Naive thymus-derived CD8-positive, alpha-beta T cell (primary cell): ENCODE data around the gene ADCK2. TPM values are rescaled to one million over a fixed set of nuclear protein-coding genes. Genes with fewer than 3 reads are reported as not detected.
"Not testable (repeated sequence)": the region's sequence is repeated elsewhere in the genome, so short reads cannot be mapped to it uniquely, and the experiment has no call there.

ENCODE experiments used
- ATAC-seq, 2 donors: fragments of 150-1000 bp; cut with Tn5 transposase in 1 of 2; sonication (Bioruptor Pico), chemical (Tn5 transposase) in 1 of 2; 1 replicate in 1 of 2; 2 replicates in 1 of 2; pipeline ENCODE4 v1.10.0; 2021; ENCODE audit warnings: mild to moderate bottlenecking in 2 of 2, moderate library complexity in 2 of 2
- POLR2A ChIA-PET: fragments of 350-600 bp; sonication (Branson Sonifier 250); formaldehyde crosslinking; loops from one replicate; lab custom pipeline; 2021; ENCODE audit warnings: antibody characterized with exemption; lab: Charles Lee
- DNase-seq, 10 donors: peaks; one replicate each; pipeline versions ENCODE4 v3.0.0 to v3.0.0-alpha.2; 2020 to 2022
- H3K27ac Mint-ChIP-seq, 10 donors: one replicate each; pipeline ENCODE4 v1.8.0; 2020 to 2022; ENCODE audit warnings: mild to moderate bottlenecking in 10 of 10, mixed read lengths in 10 of 10, moderate library complexity in 4 of 10, inconsistent platforms in 1 of 10
- H3K27me3 Mint-ChIP-seq, 5 donors: one replicate each; pipeline ENCODE4 v1.8.0; 2021 to 2022; ENCODE audit warnings: mixed read lengths in 5 of 5
- H3K36me3 Mint-ChIP-seq, 3 donors: one replicate each; pipeline ENCODE4 v1.8.0; 2020 to 2022; ENCODE audit warnings: mixed read lengths in 3 of 3, mild to moderate bottlenecking in 2 of 3, inconsistent platforms in 1 of 3
- H3K4me1 Mint-ChIP-seq, 4 donors: one replicate each; pipeline ENCODE4 v1.8.0; 2021 to 2022; ENCODE audit warnings: mixed read lengths in 4 of 4
- H3K4me3 Mint-ChIP-seq, 10 donors: one replicate each; pipeline ENCODE4 v1.8.0; 2020 to 2022; ENCODE audit warnings: mild to moderate bottlenecking in 10 of 10, mixed read lengths in 10 of 10, moderate library complexity in 6 of 10, inconsistent platforms in 1 of 10
- H3K9me3 Mint-ChIP-seq, 9 donors: one replicate each; pipeline ENCODE4 v1.8.0; 2020 to 2022; ENCODE audit warnings: mixed read lengths in 9 of 9, mild to moderate bottlenecking in 3 of 9, inconsistent platforms in 1 of 9, moderate library complexity in 1 of 9
- polyA plus RNA-seq, 3 donors: library from polyadenylated mRNA; unstranded; fragments of 300-500 nt; fragmentation: Illumina TruSeq; gene quantifications; one replicate each; pipeline ENCODE4 v1.2.3, GENCODE V29; 2021
- total RNA-seq, 8 experiments: library from RNA in 2 of 8; stranded (reverse) in 2 of 8; gene quantifications; one replicate each; pipeline ENCODE4 v1.2.3 and lab custom pipeline; 2021 to 2026

Gene ADCK2
- total and polyA plus RNA-seq, 5 experiments from 2014 or later: 16.4 to 28.5 (median 25.2) TPM

DNA sequence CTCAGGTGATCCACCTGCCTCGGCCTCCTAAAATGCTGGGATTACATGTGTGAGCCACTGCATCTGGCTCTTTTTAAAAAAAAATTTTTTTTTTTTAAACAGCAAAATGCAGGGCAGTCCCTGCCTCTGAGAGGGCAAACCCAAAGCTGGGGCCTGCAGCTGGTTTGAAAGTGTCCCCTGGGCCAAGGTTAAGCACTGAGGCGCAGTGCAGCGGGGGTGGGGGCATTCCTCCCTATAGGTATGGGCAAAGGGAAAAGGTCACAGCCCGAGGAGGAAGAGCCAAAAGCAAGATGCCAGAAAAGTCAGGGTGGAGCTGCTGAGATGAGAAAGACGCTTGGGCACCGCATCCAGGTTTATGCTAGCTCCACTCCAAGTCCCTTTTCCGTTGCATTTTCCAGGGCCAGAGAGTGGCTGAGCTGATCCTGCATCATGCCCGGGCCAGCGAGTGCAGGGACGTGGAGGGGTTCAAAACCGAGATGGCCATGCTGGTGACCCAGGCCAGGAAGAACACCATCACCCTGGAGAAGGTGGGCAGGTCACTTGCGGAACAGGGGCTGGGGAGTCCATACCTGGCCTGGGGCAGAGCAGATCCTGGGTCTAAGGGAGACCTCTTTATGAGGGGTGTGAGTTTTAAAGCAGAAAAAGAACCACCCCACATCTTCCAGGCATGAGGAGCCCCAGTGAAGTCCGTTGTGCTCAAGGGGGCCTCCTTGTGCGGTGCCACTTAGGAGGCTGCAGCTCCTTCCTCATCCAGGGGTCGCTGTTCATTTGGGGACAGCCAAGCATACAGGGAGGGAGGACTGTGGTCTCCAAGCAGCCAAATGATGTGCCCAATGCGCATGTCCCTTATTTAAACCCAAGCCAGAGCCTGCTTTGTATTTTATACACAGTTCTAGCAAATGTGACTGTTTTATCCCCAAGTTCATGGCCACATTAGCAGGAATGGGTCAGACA, 16.7 kb downstream of the ADCK2 start:
- POLR2A ChIA-PET: no interaction called here
- H3K27ac Mint-ChIP-seq: no peak overlapping the region
- H3K36me3 Mint-ChIP-seq: peaks cover 0 to 48% (median 6%) of the 10 kb centered on the region in 3 donors
- H3K27me3 Mint-ChIP-seq: no peaks in the 10 kb centered on the region
- no peak overlapping the region for H3K4me3 Mint-ChIP-seq
- no peaks in the 10 kb centered on the region for H3K9me3 Mint-ChIP-seq
- DNase-seq (no peak), ATAC-seq (no peak)
- H3K4me1 Mint-ChIP-seq: peaks cover 0 to 1% (median 0%) of the 10 kb centered on the region in 4 donors

DNA sequence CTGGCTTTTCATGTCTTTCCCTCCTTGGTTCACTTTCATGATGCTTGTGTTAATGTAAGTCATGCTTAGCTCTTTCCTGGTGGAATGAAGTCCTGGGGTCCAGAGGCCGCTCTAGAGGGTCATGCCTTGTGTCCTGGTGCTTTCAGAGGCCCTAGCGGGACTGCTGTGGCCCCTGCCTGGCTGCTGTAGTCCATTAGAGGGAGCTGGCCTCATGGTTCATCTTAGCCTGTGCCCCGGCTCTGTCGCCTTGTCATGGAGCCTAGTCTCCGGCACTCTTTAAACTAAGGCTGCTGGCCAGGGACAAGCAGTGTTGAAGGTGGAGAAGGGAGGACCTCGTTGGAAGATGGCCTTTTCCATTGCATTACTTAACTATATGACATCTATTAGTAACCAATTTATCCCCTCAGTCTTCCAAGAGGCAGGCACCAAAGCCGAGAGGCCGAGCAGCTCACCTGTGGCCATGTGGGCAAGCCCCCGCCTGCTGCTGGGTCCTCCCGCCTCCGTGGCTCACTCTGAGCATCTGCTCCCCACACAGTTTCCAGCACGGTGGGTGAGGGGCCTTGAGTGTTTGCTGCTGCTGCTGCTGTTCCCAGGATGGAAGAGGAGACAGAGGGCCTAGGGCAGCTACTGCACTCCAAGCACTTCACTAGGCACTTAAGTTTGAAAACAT, 18.8 kb downstream of the ADCK2 start:
- POLR2A ChIA-PET: interaction anchor here (1.2 to 1.4 kb wide), 2 partner anchors 18 to 42 kb away, joined by 3 read pairs; partner anchors contain the start of gene ADCK2
- ATAC-seq (no peak), DNase-seq (no peak)
- Mint-ChIP-seq H3K27ac (peak overlapping the region in 3 of 10 donors; percentile 14 to 31 (median 28)), H3K4me1 (peaks cover 2 to 11% (median 8%) of the 10 kb centered on the region in 4 donors), H3K9me3 (no peaks in the 10 kb centered on the region), H3K27me3 (no peaks in the 10 kb centered on the region), H3K36me3 (peaks cover 0 to 33% (median 4%) of the 10 kb centered on the region in 3 donors), H3K4me3 (no peak overlapping the region)

DNA sequence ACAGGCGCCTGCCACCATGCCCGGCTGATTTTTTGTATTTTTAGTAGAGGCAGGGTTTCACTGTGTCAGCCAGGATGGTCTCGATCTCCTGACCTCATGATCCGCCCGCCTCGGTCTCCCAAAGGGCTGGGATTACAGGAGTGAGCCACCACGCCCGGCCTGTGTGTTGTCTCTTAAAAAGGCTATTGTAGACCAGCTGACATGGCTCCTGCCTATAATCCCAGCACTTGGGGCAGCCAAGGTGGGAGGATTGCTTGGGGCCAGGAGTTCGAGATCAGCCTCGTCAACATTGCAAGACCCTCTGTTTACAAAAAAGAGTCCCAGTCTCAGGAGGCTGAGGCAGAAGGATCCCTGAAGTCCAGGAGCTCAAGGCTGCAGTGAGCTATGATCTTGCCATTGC, 21.1 kb downstream of the ADCK2 start:
- Mint-ChIP-seq H3K27ac (peak overlapping the region in 1 of 10 donors; percentile 72), H3K36me3 (peaks cover 0 to 22% (median 0%) of the 10 kb centered on the region in 3 donors), H3K4me1 (peaks cover 12 to 31% (median 30%) of the 10 kb centered on the region in 4 donors)
- POLR2A ChIA-PET: interaction anchor here (0.9 kb wide), 1 partner anchor 45 kb away, joined by 3 read pairs; no protein-coding TSS in a partner anchor
- not testable (repeated sequence) for DNase-seq, H3K27me3 Mint-ChIP-seq, H3K9me3 Mint-ChIP-seq, ATAC-seq, H3K4me3 Mint-ChIP-seq

DNA sequence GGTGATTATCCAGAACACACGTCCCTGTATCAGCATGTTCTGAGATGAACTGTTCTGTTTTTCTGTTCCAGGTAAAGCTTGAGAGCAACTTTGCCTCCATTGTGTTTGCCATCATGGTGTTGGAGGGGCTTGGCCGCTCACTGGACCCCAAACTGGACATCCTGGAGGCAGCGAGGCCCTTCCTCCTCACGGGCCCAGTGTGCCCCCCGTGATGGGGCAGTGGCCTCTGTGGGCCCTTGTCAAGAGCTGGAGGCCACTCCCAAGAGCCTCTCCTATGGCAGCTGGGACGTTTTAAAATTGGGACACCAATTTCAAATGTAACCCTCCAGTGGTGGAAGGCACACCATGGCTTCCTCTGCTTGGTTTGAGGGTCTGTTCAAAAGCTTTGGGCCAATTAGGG, 21.8 kb downstream of the ADCK2 start:
- POLR2A ChIA-PET: interaction anchor here (0.9 to 2.4 kb wide), 4 partner anchors 30 to 320 kb away, joined by 3 to 9 read pairs (median 3); partner anchors contain the start of gene MRPS33
- Mint-ChIP-seq H3K4me1 (peaks cover 15 to 36% (median 36%) of the 10 kb centered on the region in 4 donors), H3K4me3 (peak overlapping the region in 1 of 10 donors; percentile 36)

DNA sequence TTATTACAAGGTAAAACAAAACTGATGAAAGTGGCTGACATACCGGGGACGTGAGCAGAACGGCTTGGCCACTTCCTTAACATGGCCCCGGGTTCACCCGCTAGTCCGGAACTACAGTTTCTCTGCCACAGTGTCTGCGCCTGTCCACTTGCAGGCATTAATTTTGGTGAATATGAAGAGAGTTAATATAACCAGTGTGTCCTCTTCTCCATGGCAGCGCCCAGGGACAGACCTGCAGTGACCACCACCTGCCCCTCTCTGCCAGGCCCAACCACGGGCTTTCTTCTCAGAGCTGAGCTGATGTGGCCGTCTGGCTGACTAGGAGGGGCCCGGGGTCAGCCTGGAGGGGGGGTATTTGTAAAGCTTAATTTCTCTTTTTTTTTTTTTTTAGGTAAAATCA, 22.6 kb downstream of the ADCK2 start:
- Mint-ChIP-seq H3K4me3 (peak overlapping the region in 8 of 10 donors; percentile 20 to 100 (median 98)), H3K4me1 (peaks cover 17 to 42% (median 41%) of the 10 kb centered on the region in 4 donors), H3K9me3 (no peaks in the 10 kb centered on the region), H3K27ac (peak overlapping the region; percentile 75 to 99 (median 96)), H3K27me3 (no peaks in the 10 kb centered on the region), H3K36me3 (peaks cover 0 to 22% (median 0%) of the 10 kb centered on the region in 3 donors)
- ATAC-seq: no peak
- DNase-seq: no peak
- POLR2A ChIA-PET: interaction anchor here (1.3 to 2.4 kb wide), 3 partner anchors 29 to 319 kb away, joined by 3 to 9 read pairs (median 3); partner anchors contain the start of gene MRPS33

More for the DNA sequence above, 21.8 kb downstream of the ADCK2 start:
- ATAC-seq (no peak), DNase-seq (no peak)
- H3K27me3 Mint-ChIP-seq: no peaks in the 10 kb centered on the region
- peaks cover 0 to 21% (median 0%) of the 10 kb centered on the region in 3 donors for H3K36me3 Mint-ChIP-seq
- H3K27ac Mint-ChIP-seq: peak overlapping the region in 6 of 10 donors; percentile 31 to 75 (median 66)
- no peaks in the 10 kb centered on the region for H3K9me3 Mint-ChIP-seq

DNA sequence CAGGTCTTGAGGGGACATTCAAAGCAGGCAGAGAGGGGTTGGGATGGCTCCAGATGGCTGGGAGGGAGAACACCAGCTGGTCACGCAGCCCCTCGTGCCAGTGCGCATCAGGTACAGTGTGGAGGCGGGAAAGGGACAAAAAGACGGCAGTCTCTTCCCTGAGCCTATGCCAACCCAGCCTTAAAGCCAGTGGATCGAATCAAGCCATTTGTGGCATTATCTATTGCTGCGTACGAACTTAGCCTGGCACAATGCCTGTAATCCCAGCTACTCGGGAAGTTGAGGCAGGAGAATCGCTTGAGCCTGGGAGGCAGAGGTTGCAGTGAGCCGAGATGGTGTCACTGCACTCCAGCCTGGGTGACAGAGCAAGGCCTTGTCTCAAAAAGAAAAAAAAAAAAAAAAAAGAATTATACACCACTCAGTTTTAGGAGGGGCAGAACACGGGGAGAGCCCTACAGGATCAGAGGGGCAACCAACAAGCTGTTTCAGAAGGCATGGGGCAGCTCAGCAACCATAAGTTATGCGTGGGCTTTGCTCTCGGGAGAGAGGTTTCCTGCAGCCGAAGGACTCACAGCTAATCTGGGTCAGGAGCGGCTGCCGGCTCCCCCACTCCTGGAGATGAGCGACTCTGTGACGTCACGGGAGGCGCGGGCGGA, 23.4 kb downstream of the ADCK2 start:
- ATAC-seq (peak in 1 of 2 donors; percentile 28), DNase-seq (peak in 5 of 10 donors; percentile 87 to 95 (median 89))
- H3K36me3 Mint-ChIP-seq: peaks cover 0 to 15% (median 0%) of the 10 kb centered on the region in 3 donors
- no peaks in the 10 kb centered on the region for H3K27me3 Mint-ChIP-seq
- H3K27ac Mint-ChIP-seq: peak overlapping the region; percentile 95 to 99 (median 98)
- H3K9me3 Mint-ChIP-seq: no peaks in the 10 kb centered on the region
- H3K4me3 Mint-ChIP-seq: peak overlapping the region; percentile 92 to 100 (median 99)
- peaks cover 17 to 47% (median 42%) of the 10 kb centered on the region in 4 donors for H3K4me1 Mint-ChIP-seq
- POLR2A ChIA-PET: interaction anchor here (0.6 to 2.4 kb wide), 11 partner anchors 18 to 931 kb away, joined by 3 to 14 read pairs (median 6); partner anchors contain the start of genes ADCK2, MKRN1 and MRPS33

DNA sequence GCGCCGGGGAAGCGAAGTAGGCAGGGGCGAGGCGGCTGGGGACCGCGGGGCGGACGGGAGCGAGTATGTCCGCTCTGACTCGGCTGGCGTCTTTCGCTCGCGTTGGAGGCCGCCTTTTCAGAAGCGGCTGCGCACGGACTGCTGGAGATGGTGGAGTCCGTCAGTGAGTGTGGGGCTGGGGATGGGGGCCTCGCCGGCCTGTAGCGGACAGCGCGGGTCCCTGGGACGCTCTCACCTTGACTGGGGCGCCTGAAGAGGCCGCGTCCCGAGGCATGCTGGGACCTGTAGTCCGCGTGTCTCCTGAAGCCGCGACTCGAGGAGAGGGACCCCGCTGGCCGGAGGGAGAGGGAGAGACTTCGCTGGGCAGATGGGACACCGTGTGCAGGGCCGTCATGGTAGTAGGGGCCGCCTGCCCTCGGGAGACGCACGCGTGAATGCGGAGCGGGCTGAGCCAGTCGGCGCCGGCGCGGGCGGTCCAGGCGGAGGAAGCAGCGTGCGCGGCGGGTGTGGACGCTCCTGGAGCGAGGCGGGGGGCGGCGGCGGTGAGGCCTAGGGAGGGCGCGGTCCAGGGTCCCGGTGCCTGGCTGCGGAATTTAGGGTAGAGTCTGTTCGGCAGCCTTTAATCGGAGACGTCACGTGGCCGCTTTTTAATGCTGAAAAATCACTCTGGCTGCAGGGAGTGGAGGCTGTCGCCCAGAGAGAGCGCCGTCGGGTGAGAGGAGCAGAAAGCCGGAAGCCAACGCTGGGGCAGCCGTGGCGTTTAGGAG, 24.1 kb downstream of the ADCK2 start, which contains the start of gene NDUFB2:
TSS of gene NDUFB2 (plus strand) at position 29 of the 767 bp plus-strand sequence. CDS start at position 66, 37 bp downstream.
- peaks cover 17 to 49% (median 44%) of the 10 kb centered on the region in 4 donors for H3K4me1 Mint-ChIP-seq
- POLR2A ChIA-PET: interaction anchor here (0.6 to 2.4 kb wide), 9 partner anchors 17 to 839 kb away, joined by 3 to 14 read pairs (median 7); partner anchors contain the start of genes ADCK2, MKRN1 and MRPS33

DNA sequence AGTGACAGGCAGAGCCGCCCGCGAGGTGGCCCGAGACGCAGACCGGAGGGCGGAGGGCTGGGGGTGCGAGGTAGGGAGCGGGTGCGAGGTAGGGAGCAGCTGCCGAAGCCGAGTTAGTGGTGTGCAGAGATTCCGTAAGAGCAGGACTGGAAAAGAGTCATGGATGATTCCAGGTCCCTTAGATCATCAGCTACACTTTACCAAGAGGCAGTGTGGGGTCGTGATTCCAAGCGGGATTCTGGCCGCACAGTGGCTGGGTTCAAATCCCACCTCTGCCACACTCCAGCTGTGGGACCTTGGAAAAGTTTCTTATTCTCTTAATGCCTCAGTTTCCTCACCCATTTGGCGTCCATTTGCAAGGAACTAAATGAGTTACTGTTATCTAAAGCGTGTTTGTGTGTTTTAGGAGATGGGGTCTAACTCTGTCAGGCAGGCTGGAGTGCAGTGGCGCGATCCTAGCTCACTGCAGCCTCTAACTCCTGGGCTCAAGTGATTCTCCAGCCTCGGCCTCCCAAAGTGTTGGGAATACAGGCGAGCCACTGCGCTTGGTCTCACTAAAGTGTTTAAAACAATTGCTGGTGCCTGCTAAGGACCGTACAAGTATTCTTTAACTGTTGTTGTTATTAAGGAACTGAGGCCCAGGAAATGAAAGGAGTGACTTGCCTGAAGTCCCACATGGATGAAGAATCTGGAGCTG, 24.9 kb downstream of the ADCK2 start:
- H3K9me3 Mint-ChIP-seq: no peaks in the 10 kb centered on the region
- ATAC-seq (no peak), DNase-seq (no peak)
- peak overlapping the region; percentile 95 to 99 (median 98) for H3K27ac Mint-ChIP-seq
- H3K4me1 Mint-ChIP-seq: peaks cover 17 to 49% (median 45%) of the 10 kb centered on the region in 4 donors
- H3K36me3 Mint-ChIP-seq: peaks cover 0 to 7% (median under 1%) of the 10 kb centered on the region in 3 donors
- POLR2A ChIA-PET: interaction anchor here (1.0 to 1.7 kb wide), 4 partner anchors 25 to 221 kb away, joined by 3 to 7 read pairs (median 6); partner anchors contain the start of genes ADCK2 and MKRN1
- no peaks in the 10 kb centered on the region for H3K27me3 Mint-ChIP-seq
- H3K4me3 Mint-ChIP-seq: peak overlapping the region; percentile 92 to 100 (median 99)

More for the DNA sequence above, 24.1 kb downstream of the ADCK2 start, which contains the start of gene NDUFB2:
- DNase-seq (peak; percentile 43 to 93 (median 86)), ATAC-seq (peak; percentile 87)
- H3K4me3 Mint-ChIP-seq: peak within 1 kb of the TSS; percentile 92 to 100 (median 99)
- peaks cover 0 to 10% (median 0%) of the 10 kb centered on the region in 3 donors for H3K36me3 Mint-ChIP-seq
- H3K27ac Mint-ChIP-seq: peak within 1 kb of the TSS; percentile 95 to 99 (median 98)
- H3K27me3 Mint-ChIP-seq: no peaks in the 10 kb centered on the region
- H3K9me3 Mint-ChIP-seq: no peaks in the 10 kb centered on the region

DNA sequence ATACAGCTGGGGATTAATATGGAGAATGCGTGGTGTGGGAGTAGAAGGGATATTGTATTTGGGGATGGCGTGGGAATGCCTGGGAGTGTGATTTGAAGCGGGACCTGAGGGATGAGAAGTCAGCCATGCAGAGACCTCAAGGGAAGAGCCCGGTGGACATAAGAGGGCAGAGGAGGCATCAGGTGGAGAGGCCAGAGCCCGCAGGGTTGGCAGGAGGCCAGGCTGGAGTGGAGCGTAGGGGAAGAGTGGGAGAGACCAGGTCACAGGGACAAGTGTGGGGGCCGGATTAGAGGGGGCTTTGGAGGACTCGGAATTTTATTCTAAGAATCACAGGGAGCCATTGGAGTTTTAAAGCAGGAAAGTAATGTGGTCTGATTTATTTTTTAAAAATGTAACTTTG, 25.7 kb downstream of the ADCK2 start:
- DNase-seq: no peak
- peak overlapping the region in 9 of 10 donors; percentile 27 to 99 (median 95) for H3K27ac Mint-ChIP-seq
- ATAC-seq: no peak
- H3K36me3 Mint-ChIP-seq: peaks cover 0 to 14% (median 4%) of the 10 kb centered on the region in 3 donors
- H3K4me3 Mint-ChIP-seq: peak overlapping the region; percentile 92 to 100 (median 99)
- H3K4me1 Mint-ChIP-seq: peaks cover 17 to 51% (median 45%) of the 10 kb centered on the region in 4 donors
- H3K9me3 Mint-ChIP-seq: no peaks in the 10 kb centered on the region
- POLR2A ChIA-PET: no interaction called here
- no peaks in the 10 kb centered on the region for H3K27me3 Mint-ChIP-seq

DNA sequence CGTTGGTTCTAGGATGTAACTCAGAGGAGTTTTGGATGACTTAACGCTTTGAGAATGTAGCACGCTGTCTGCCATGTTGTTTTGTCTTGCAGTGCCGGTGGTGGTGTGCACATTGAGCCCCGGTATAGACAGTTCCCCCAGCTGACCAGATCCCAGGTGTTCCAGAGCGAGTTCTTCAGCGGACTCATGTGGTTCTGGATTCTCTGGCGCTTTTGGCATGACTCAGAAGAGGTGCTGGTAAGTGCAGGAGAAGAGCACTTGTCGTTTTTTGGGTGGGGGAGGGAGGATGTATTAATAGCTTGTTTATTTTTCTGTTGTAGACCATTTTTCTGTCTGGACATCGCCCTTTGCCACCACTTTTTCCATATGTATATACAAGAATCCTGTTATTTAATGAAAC, 30.0 kb downstream of the ADCK2 start:
- Mint-ChIP-seq H3K27me3 (no peaks in the 10 kb centered on the region), H3K4me3 (no peak overlapping the region), H3K27ac (peak overlapping the region in 6 of 10 donors; percentile 4 to 79 (median 17)), H3K36me3 (peaks cover 0 to 49% (median 17%) of the 10 kb centered on the region in 3 donors), H3K9me3 (no peaks in the 10 kb centered on the region), H3K4me1 (peaks cover 12 to 32% (median 24%) of the 10 kb centered on the region in 4 donors)
- ATAC-seq (no peak), DNase-seq (no peak)
- POLR2A ChIA-PET: no interaction called here
